Vagina (tissue), 2 donors: ENCODE results near the gene THAP12.

Experiments
- POLR2AphosphoS5 ChIP-seq, 2 donors: sonication (generic); formaldehyde crosslinking; IDR thresholded peaks; one replicate each; pipeline ENCODE4 v1.9.0; 2017; ENCODE audit warnings: antibody characterized with exemption in 2 of 2, mild to moderate bottlenecking in 2 of 2, low read depth in 1 of 2; ENCODE audit not compliant: insufficient read depth in 1 of 2
- TF ChIP-seq, protein P1 (sequence below), 3 experiments: fragments of 450-650 bp in 2 of 3; fragments of 200-600 bp in 1 of 3; sonication (generic) in 1 of 3; IDR thresholded peaks; one replicate each; pipeline ENCODE4 v1.5.1; 2017 to 2019; ENCODE audit warnings: antibody characterized with exemption in 3 of 3, mild to moderate bottlenecking in 2 of 3, moderate library complexity in 2 of 3

GRCh38 chr11:76424891-76425290, 44.0 kb upstream of the THAP12 start:
- TF ChIP-seq, protein P1, sequence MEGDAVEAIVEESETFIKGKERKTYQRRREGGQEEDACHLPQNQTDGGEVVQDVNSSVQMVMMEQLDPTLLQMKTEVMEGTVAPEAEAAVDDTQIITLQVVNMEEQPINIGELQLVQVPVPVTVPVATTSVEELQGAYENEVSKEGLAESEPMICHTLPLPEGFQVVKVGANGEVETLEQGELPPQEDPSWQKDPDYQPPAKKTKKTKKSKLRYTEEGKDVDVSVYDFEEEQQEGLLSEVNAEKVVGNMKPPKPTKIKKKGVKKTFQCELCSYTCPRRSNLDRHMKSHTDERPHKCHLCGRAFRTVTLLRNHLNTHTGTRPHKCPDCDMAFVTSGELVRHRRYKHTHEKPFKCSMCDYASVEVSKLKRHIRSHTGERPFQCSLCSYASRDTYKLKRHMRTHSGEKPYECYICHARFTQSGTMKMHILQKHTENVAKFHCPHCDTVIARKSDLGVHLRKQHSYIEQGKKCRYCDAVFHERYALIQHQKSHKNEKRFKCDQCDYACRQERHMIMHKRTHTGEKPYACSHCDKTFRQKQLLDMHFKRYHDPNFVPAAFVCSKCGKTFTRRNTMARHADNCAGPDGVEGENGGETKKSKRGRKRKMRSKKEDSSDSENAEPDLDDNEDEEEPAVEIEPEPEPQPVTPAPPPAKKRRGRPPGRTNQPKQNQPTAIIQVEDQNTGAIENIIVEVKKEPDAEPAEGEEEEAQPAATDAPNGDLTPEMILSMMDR (IDR thresholded peaks at IDR 0.05) = no peak
- TF ChIP-seq POLR2AphosphoS5 (IDR thresholded peaks at IDR 0.05; ENCODE audit: insufficient read depth in 1 of 2, low read depth in 1 of 2) = no peak
